Measurements from ENCODE around the gene NOP56. TPM values are rescaled to one million over a fixed set of nuclear protein-coding genes. Genes with fewer than 3 reads are reported as not detected.

Gene NOP56
- polyA plus RNA-seq, 1 donor (not counting 4 experiments of a cell fraction or from before 2014, with no cell fraction given), result 242 TPM

GRCh38 chr20:2707353-2708072, 55.1 kb downstream of the NOP56 start:
- Histone ChIP-seq H3K27me3 (ENCODE audit: control insufficient read depth, extremely low read depth, insufficient read depth, low read length) (peaks cover 10% of the 10 kb centered on the region), H3K36me3 (ENCODE audit: control insufficient read depth in 2 of 2, extremely low read depth in 1 of 2, insufficient read depth in 2 of 2, low read length in 2 of 2) (no peaks in the 10 kb centered on the region), H3K27ac (ENCODE audit: control insufficient read depth, insufficient read depth, low read length) (no peak overlapping the region), H3K9me1 (ENCODE audit: control insufficient read depth, extremely low read depth, insufficient read depth, low read length) (no peaks in the 10 kb centered on the region), H4K20me1 (ENCODE audit: control insufficient read depth, extremely low read depth, insufficient read depth, low read length) (peaks cover 2% of the 10 kb centered on the region), H3K4me1 (ENCODE audit: control insufficient read depth, extremely low read depth, insufficient read depth, low read length) (no peaks in the 10 kb centered on the region), H2AFZ (ENCODE audit: control insufficient read depth, low read length) (no peak overlapping the region), H3K4me2 (ENCODE audit: control insufficient read depth, extremely low read depth, insufficient read depth, low read depth, low read length) (no peak overlapping the region), H3K9ac (ENCODE audit: control insufficient read depth, extremely low read depth, insufficient read depth, low read length) (no peak overlapping the region), H3K4me3 (ENCODE audit: control insufficient read depth in 2 of 3, extremely low read depth in 1 of 3, insufficient read depth in 2 of 3, low read depth in 1 of 3, low read length in 3 of 3) (no peak overlapping the region), H3K79me2 (ENCODE audit: control insufficient read depth, insufficient read depth, low read length) (no peaks in the 10 kb centered on the region), H3K9me3 (ENCODE audit: control insufficient read depth, low read depth, low read length) (no peaks in the 10 kb centered on the region)
- DNase-seq (ENCODE audit: low read depth, low spot score) (no peak), FAIRE-seq (no peak)
- dilution Hi-C loops (cut with MboI; ENCODE audit: extremely low pct_ligation_motif_present, low sequenced_read_pairs), result no loop called here
- TF ChIP-seq CTCF (optimal IDR thresholded peaks at IDR 0.05 in 1 of 3, IDR thresholded peaks at IDR 0.05 in 1 of 3, conservative IDR thresholded peaks at IDR 0.05 in 1 of 3; ENCODE audit: extremely low read depth in 1 of 3, insufficient read depth in 2 of 3, low read length in 3 of 3), result no peak
- no peak for TF ChIP-seq EZH2 (IDR thresholded peaks at IDR 0.05; ENCODE audit: low read length)

Small RNAs within 50 kb of the gene (small RNA-seq; reads per million reads assigned to genes)
- gene SNORA51 (ENCODE audit: insufficient read length in 3 of 3, low read depth in 3 of 3, low replicate concordance in 1 of 3) (0 reads per million in 3 experiments), gene SNORD110 (ENCODE audit: insufficient read length in 3 of 3, low read depth in 3 of 3, low replicate concordance in 1 of 3) (0 reads per million in 3 experiments), gene SNORD56 (ENCODE audit: insufficient read length in 3 of 3, low read depth in 3 of 3, low replicate concordance in 1 of 3) (0 reads per million in 3 experiments), gene SNORD57 (ENCODE audit: insufficient read length in 3 of 3, low read depth in 3 of 3, low replicate concordance in 1 of 3) (0 reads per million in 3 experiments), gene SNORD86 (ENCODE audit: insufficient read length in 3 of 3, low read depth in 3 of 3, low replicate concordance in 1 of 3) (0 reads per million in 3 experiments)

Other genes starting within 250 kb of the NOP56 start
- gene SNRPB, start 181.8 kb upstream of the NOP56 start, polyA plus RNA-seq, result 149 to 209 TPM (median 199 TPM) in 3 replicates
- gene ZNF343, start 143.7 kb upstream of the NOP56 start, polyA plus RNA-seq, result 9.0 to 12.2 TPM (median 11.7 TPM) in 3 replicates
- not detected in 3 replicates for gene TMC2, start 116.1 kb upstream of the NOP56 start, polyA plus RNA-seq
- gene IDH3B, start 11.6 kb downstream of the NOP56 start, polyA plus RNA-seq, result 113 to 131 TPM (median 123 TPM) in 3 replicates
- 0.12 to 0.17 TPM in 2 of 3 replicates, not detected in the other for gene EBF4, start 40.1 kb downstream of the NOP56 start, polyA plus RNA-seq
- gene CPXM1, start 148.0 kb downstream of the NOP56 start, polyA plus RNA-seq, result not detected in 3 replicates
- not detected in 3 replicates for gene C20orf141, start 162.4 kb downstream of the NOP56 start, polyA plus RNA-seq
- not detected in 3 replicates for gene TMEM239, start 163.7 kb downstream of the NOP56 start, polyA plus RNA-seq
- 4.7 to 9.9 TPM (median 5.6 TPM) in 3 replicates for gene PCED1A, start 188.0 kb downstream of the NOP56 start, polyA plus RNA-seq
- gene VPS16, start 188.1 kb downstream of the NOP56 start, polyA plus RNA-seq, result 22.7 to 28.7 TPM (median 25.2 TPM) in 3 replicates
- gene PTPRA, start 220.8 kb downstream of the NOP56 start, polyA plus RNA-seq, result 39.9 to 61.2 TPM (median 53.3 TPM) in 3 replicates